ENCODE results near the gene TMEM101.

DNA sequence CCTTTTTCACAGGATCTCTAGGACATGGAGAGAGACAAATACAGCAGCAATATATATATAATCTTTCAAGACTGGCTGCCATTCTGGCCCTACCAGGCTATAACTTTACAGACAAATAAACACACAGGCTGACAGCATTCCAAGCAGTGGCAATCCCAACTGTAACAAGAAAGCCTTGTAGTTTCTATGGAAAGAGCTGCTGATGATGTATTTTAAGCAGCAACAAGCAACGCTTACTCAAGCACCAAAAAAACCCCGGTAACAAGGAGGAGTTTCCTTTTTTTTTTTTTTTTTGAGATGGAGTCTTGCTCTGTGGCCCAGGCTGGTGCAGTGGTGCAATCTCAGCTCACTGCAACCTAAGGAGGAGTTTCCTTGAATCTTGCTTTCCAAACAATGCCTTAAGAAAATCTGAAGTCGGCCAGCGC, 28.5 kb upstream of the TMEM101 start:
- TF ChIP-seq E2F5 (CRISPR knock-in tag; IDR thresholded peaks at IDR 0.05) (no peak), ZNF317 (CRISPR knock-in tag; IDR thresholded peaks at IDR 0.05; ENCODE audit: borderline replicate concordance, low read depth) (no peak), ZNF423 (CRISPR knock-in tag; IDR thresholded peaks at IDR 0.05) (no peak), CTCF (IDR thresholded peaks at IDR 0.05) (no peak), PREB (CRISPR knock-in tag; IDR thresholded peaks at IDR 0.05; ENCODE audit: borderline replicate concordance) (no peak)

All from WTC11 (cell line).